Trophoblast cell (in vitro differentiated cells and primary cell): Measurements from ENCODE around the gene SCN5A.

Experiments used
- DNase-seq, 2 donors: peaks; one replicate each; pipeline ENCODE4 v3.0.0-alpha.2; 2016
- H2AFZ ChIP-seq: 2 replicates; pipeline ENCODE4 v1.6.1; 2013; ENCODE audit warnings: low read length, moderate library complexity, mild to moderate bottlenecking; ENCODE audit not compliant: insufficient read depth, poor library complexity
- H2AK5ac ChIP-seq: 2 replicates; pipeline ENCODE4 v1.6.1; 2013; ENCODE audit warnings: mild to moderate bottlenecking, low read length
- H2BK120ac ChIP-seq: 2 replicates; pipeline ENCODE4 v1.6.1; 2013; ENCODE audit warnings: low read length, mild to moderate bottlenecking, moderate library complexity; ENCODE audit not compliant: insufficient read depth, poor library complexity
- H2BK12ac ChIP-seq: 2 replicates; pipeline ENCODE4 v1.6.1; 2013; ENCODE audit warnings: mild to moderate bottlenecking, low read length, moderate library complexity
- H2BK5ac ChIP-seq: 2 replicates; pipeline ENCODE4 v1.6.1; 2013; ENCODE audit warnings: low read length, low read depth, moderate library complexity, mild to moderate bottlenecking; ENCODE audit not compliant: poor library complexity
- H3K14ac ChIP-seq: 2 replicates; pipeline ENCODE4 v1.6.1; 2013; ENCODE audit warnings: mild to moderate bottlenecking, low read length
- H3K18ac ChIP-seq: 2 replicates; pipeline ENCODE4 v1.6.1; 2013; ENCODE audit warnings: mild to moderate bottlenecking, low read length
- H3K23ac ChIP-seq: 2 replicates; pipeline ENCODE4 v1.6.1; 2013; ENCODE audit warnings: low read length
- H3K27ac ChIP-seq: 2 replicates; pipeline ENCODE4 v1.5.1; 2013; ENCODE audit warnings: low read depth, mild to moderate bottlenecking, inconsistent platforms, low read length, moderate library complexity
- H3K27me3 ChIP-seq: 2 replicates; pipeline ENCODE4 v1.6.1; 2013; ENCODE audit warnings: inconsistent platforms, mild to moderate bottlenecking, low read length, moderate library complexity; ENCODE audit not compliant: insufficient read depth
- H3K36me3 ChIP-seq, 2 experiments: 1 replicate in 1 of 2; 2 replicates in 1 of 2; pipeline ENCODE4 v1.6.1; 2013; ENCODE audit warnings: low read length in 2 of 2, mild to moderate bottlenecking in 2 of 2, moderate library complexity in 1 of 2; ENCODE audit not compliant: insufficient read depth in 2 of 2, control insufficient read depth in 1 of 2
- H3K4ac ChIP-seq: 2 replicates; pipeline ENCODE4 v1.6.1; 2013; ENCODE audit warnings: low read depth, mild to moderate bottlenecking, low read length, moderate library complexity
- H3K4me1 ChIP-seq, 2 experiments: 1 replicate in 1 of 2; 2 replicates in 1 of 2; pipeline ENCODE4 v1.6.1; 2013; ENCODE audit warnings: low read length in 2 of 2, mild to moderate bottlenecking in 2 of 2, moderate library complexity in 1 of 2; ENCODE audit not compliant: insufficient read depth in 2 of 2, control insufficient read depth in 1 of 2
- H3K4me2 ChIP-seq: 2 replicates; pipeline ENCODE4 v1.6.1; 2013; ENCODE audit warnings: inconsistent platforms, mild to moderate bottlenecking, low read length, moderate library complexity
- H3K4me3 ChIP-seq: 2 replicates; pipeline ENCODE4 v1.5.1; 2013; ENCODE audit warnings: mild to moderate bottlenecking, low read depth, low read length, inconsistent platforms
- H3K79me1 ChIP-seq: one replicate; pipeline ENCODE4 v1.6.1; 2013; ENCODE audit warnings: low read length
- H3K79me2 ChIP-seq: 2 replicates; pipeline ENCODE4 v1.6.1; 2013; ENCODE audit warnings: low read length, mild to moderate bottlenecking; ENCODE audit not compliant: control insufficient read depth, insufficient read depth, poor library complexity
- H3K9ac ChIP-seq: 2 replicates; pipeline ENCODE4 v1.6.1; 2013; ENCODE audit warnings: mild to moderate bottlenecking, low read length
- H3K9me3 ChIP-seq: 2 replicates; pipeline ENCODE4 v1.6.1; 2013; ENCODE audit warnings: low read depth, mild to moderate bottlenecking, control low read depth, inconsistent platforms, low read length; ENCODE audit not compliant: insufficient read depth
- H4K12ac ChIP-seq: 2 replicates; pipeline ENCODE4 v1.6.1; 2013; ENCODE audit warnings: low read depth, mild to moderate bottlenecking, low read length, moderate library complexity
- H4K8ac ChIP-seq: 2 replicates; pipeline ENCODE4 v1.6.1; 2013; ENCODE audit warnings: low read depth, mild to moderate bottlenecking, low read length, moderate library complexity
- H4K91ac ChIP-seq: one replicate; pipeline ENCODE4 v1.6.1; 2013; ENCODE audit warnings: low read depth, mild to moderate bottlenecking, low read length, moderate library complexity
- WGBS: extraction: QIAGEN DNeasy Blood & Tissue Kit; methylation state at CpG from one replicate; pipeline ENCODE4 v1.1.7; 2013; ENCODE audit warnings: missing lambda C conversion rate; ENCODE audit not compliant: insufficient read length, insufficient coverage; ENCODE audit errors: extremely low coverage; 5-methylcytosine and 5-hydroxymethylcytosine counted together

SCN5A gene

GRCh38 chr3:38632989-38633388 is 16.5 kb downstream of the SCN5A start:
- no peak overlapping the region for H3K4me3 ChIP-seq
- no peak overlapping the region for H3K18ac ChIP-seq
- H3K4me2 ChIP-seq: no peak overlapping the region
- no peak overlapping the region for H4K12ac ChIP-seq
- H3K36me3 ChIP-seq: no peaks in the 10 kb centered on the region
- H3K23ac ChIP-seq: no peak overlapping the region
- H3K4ac ChIP-seq: no peak overlapping the region
- H3K9me3 ChIP-seq: peaks cover 1% of the 10 kb centered on the region
- H2BK12ac ChIP-seq: no peak overlapping the region
- H3K79me2 ChIP-seq: no peaks in the 10 kb centered on the region
- no peak overlapping the region for H2BK120ac ChIP-seq
- no peaks in the 10 kb centered on the region for H3K27me3 ChIP-seq
- H3K14ac ChIP-seq: no peak overlapping the region
- no peak for DNase-seq
- no peak overlapping the region for H3K9ac ChIP-seq
- no peak overlapping the region for H4K91ac ChIP-seq
- H2AK5ac ChIP-seq: no peak overlapping the region
- H3K79me1 ChIP-seq: no peaks in the 10 kb centered on the region
- no CpG with 5 or more reads among the region's 12 CpGs for WGBS
- peaks cover 0 to 4% of the 10 kb centered on the region in 2 experiments for H3K4me1 ChIP-seq
- H4K8ac ChIP-seq: no peak overlapping the region
- H2BK5ac ChIP-seq: no peak overlapping the region
- H3K27ac ChIP-seq: no peak overlapping the region
- no peak overlapping the region for H2AFZ ChIP-seq

GRCh38 chr3:38630606-38631005 is 18.9 kb downstream of the SCN5A start:
- no peaks in the 10 kb centered on the region for H3K79me1 ChIP-seq
- no peak overlapping the region for H2BK120ac ChIP-seq
- H2AK5ac ChIP-seq: no peak overlapping the region
- no peak overlapping the region for H3K9ac ChIP-seq
- no peak overlapping the region for H2BK12ac ChIP-seq
- no peak overlapping the region for H4K12ac ChIP-seq
- no peaks in the 10 kb centered on the region for H3K9me3 ChIP-seq
- no peak overlapping the region for H4K91ac ChIP-seq
- H2AFZ ChIP-seq: no peak overlapping the region
- H3K4me2 ChIP-seq: no peak overlapping the region
- no CpG with 5 or more reads among the region's 5 CpGs for WGBS
- no peak overlapping the region for H3K4ac ChIP-seq
- H3K4me1 ChIP-seq: peaks cover 0 to 4% of the 10 kb centered on the region in 2 experiments
- H2BK5ac ChIP-seq: no peak overlapping the region
- no peak overlapping the region for H3K27ac ChIP-seq
- H3K4me3 ChIP-seq: no peak overlapping the region
- no peak overlapping the region for H3K23ac ChIP-seq
- no peaks in the 10 kb centered on the region for H3K27me3 ChIP-seq
- H3K14ac ChIP-seq: no peak overlapping the region
- no peak for DNase-seq
- no peaks in the 10 kb centered on the region for H3K36me3 ChIP-seq
- H3K18ac ChIP-seq: no peak overlapping the region
- no peak overlapping the region for H4K8ac ChIP-seq
- H3K79me2 ChIP-seq: no peaks in the 10 kb centered on the region

- H3K27ac ChIP-seq: no peak overlapping the region
- no peak for DNase-seq
- H3K4me1 ChIP-seq: peaks cover 0 to 4% of the 10 kb centered on the region in 2 experiments
Measured at GRCh38 chr3:38630070-38630469, 19.4 kb downstream of the SCN5A start.

GRCh38 chr3:38628835-38629234 is 20.7 kb downstream of the SCN5A start:
- no peaks in the 10 kb centered on the region for H3K79me2 ChIP-seq
- H3K4me2 ChIP-seq: no peak overlapping the region
- peak overlapping the region; percentile 3 for H3K4me3 ChIP-seq
- no peak overlapping the region for H4K8ac ChIP-seq
- H3K79me1 ChIP-seq: no peaks in the 10 kb centered on the region
- H2AK5ac ChIP-seq: no peak overlapping the region
- H3K4me1 ChIP-seq: no peaks in the 10 kb centered on the region
- no CpG with 5 or more reads among the region's 5 CpGs for WGBS
- no peaks in the 10 kb centered on the region for H3K27me3 ChIP-seq
- H3K18ac ChIP-seq: no peak overlapping the region
- H3K23ac ChIP-seq: no peak overlapping the region
- no peak overlapping the region for H3K9ac ChIP-seq
- no peak overlapping the region for H4K12ac ChIP-seq
- H4K91ac ChIP-seq: no peak overlapping the region
- H2BK120ac ChIP-seq: no peak overlapping the region
- H2BK12ac ChIP-seq: no peak overlapping the region
- H3K36me3 ChIP-seq: no peaks in the 10 kb centered on the region
- no peak for DNase-seq
- no peak overlapping the region for H3K4ac ChIP-seq
- H2BK5ac ChIP-seq: no peak overlapping the region
- no peaks in the 10 kb centered on the region for H3K9me3 ChIP-seq
- no peak overlapping the region for H2AFZ ChIP-seq
- no peak overlapping the region for H3K27ac ChIP-seq
- H3K14ac ChIP-seq: no peak overlapping the region

More at GRCh38 chr3:38630070-38630469, 19.4 kb downstream of the SCN5A start:
- H3K9me3 ChIP-seq: no peaks in the 10 kb centered on the region
- no peak overlapping the region for H3K23ac ChIP-seq
- H4K8ac ChIP-seq: no peak overlapping the region
- H3K18ac ChIP-seq: no peak overlapping the region
- H3K27me3 ChIP-seq: no peaks in the 10 kb centered on the region
- H2BK12ac ChIP-seq: no peak overlapping the region
- H3K14ac ChIP-seq: no peak overlapping the region
- no peak overlapping the region for H2AK5ac ChIP-seq
- WGBS: no CpG with 5 or more reads among the region's 8 CpGs
- H3K9ac ChIP-seq: no peak overlapping the region
- H3K4me3 ChIP-seq: no peak overlapping the region
- no peak overlapping the region for H3K4ac ChIP-seq
- H3K4me2 ChIP-seq: no peak overlapping the region
- no peaks in the 10 kb centered on the region for H3K36me3 ChIP-seq
- no peak overlapping the region for H2BK120ac ChIP-seq
- no peak overlapping the region for H2BK5ac ChIP-seq
- H4K12ac ChIP-seq: no peak overlapping the region
- H3K79me2 ChIP-seq: no peaks in the 10 kb centered on the region
- H4K91ac ChIP-seq: no peak overlapping the region
- no peaks in the 10 kb centered on the region for H3K79me1 ChIP-seq
- no peak overlapping the region for H2AFZ ChIP-seq
